ENCODE data around the gene LENG1.

Gene LENG1

DNA sequence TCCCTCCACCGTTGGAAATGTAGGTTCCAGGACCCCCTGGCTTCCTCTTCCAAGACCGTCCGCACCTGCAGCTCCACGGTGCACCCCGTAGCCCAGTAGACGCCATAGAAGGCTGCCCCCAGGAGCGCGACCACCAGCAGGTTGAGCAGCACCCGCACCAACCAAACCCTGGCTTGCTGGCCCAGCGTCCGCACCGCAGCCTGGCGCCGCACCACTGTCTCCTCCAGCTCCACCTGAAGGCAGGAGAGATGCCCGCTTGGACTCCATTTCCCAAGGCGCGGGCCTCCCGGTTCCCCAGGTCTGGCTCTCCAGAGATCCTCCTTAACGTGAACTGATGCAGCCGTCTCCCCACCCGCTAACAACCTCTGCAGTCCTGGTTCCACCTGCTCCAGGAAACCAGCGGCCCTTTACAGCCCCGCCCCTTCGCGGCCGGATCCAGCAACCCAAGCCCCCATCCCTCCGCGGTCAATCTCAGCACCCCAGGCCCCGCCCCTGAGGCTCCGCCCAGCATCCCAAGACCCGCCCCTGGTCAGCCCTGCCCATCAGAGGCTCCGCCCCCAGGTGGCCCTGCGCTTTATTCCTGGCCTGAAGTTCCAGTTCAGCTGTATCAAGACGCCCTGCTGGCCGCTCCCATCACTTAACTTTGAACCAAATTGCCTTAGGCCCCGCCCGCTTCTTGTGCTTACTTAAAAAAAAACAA, 5.0 kb upstream of the LENG1 start:
- ChIA-PET CTCF (no interaction called here), POLR2A (interaction anchor here (0.9 kb wide), 1 partner anchor 28 kb away, joined by 3 read pairs; no protein-coding TSS in a partner anchor)
- peak; percentile 67 for DNase-seq (ENCODE audit: extremely low spot score)
- TF ChIP-seq, protein P1, sequence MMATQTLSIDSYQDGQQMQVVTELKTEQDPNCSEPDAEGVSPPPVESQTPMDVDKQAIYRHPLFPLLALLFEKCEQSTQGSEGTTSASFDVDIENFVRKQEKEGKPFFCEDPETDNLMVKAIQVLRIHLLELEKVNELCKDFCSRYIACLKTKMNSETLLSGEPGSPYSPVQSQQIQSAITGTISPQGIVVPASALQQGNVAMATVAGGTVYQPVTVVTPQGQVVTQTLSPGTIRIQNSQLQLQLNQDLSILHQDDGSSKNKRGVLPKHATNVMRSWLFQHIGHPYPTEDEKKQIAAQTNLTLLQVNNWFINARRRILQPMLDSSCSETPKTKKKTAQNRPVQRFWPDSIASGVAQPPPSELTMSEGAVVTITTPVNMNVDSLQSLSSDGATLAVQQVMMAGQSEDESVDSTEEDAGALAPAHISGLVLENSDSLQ (IDR thresholded peaks at IDR 0.05) = no peak; the same call in none of the 2 replicates
- TF ChIP-seq LEF1 (IDR thresholded peaks at IDR 0.05; ENCODE audit: borderline replicate concordance) (no peak), FOXM1 (IDR thresholded peaks at IDR 0.05; ENCODE audit: borderline replicate concordance) (no peak), HDGF (IDR thresholded peaks at IDR 0.05; ENCODE audit: borderline replicate concordance) (no peak), FOXK2 (IDR thresholded peaks at IDR 0.05) (no peak), BHLHE40 (IDR thresholded peaks at IDR 0.05; ENCODE audit: borderline replicate concordance) (no peak), ZNF384 (IDR thresholded peaks at IDR 0.05) (no peak), SP1 (IDR thresholded peaks at IDR 0.05) (no peak), ELF4 (IDR thresholded peaks at IDR 0.05) (no peak), TARDBP (IDR thresholded peaks at IDR 0.05) (no peak), L3MBTL2 (conservative IDR thresholded peaks at IDR 0.05) (no peak), FOXA1 (IDR thresholded peaks at IDR 0.05) (no peak), ARNT (IDR thresholded peaks at IDR 0.05) (no peak), NFRKB (IDR thresholded peaks at IDR 0.05) (no peak), CTBP1 (IDR thresholded peaks at IDR 0.05; ENCODE audit: borderline replicate concordance) (no peak), SUZ12 (IDR thresholded peaks at IDR 0.05) (no peak)

DNA sequence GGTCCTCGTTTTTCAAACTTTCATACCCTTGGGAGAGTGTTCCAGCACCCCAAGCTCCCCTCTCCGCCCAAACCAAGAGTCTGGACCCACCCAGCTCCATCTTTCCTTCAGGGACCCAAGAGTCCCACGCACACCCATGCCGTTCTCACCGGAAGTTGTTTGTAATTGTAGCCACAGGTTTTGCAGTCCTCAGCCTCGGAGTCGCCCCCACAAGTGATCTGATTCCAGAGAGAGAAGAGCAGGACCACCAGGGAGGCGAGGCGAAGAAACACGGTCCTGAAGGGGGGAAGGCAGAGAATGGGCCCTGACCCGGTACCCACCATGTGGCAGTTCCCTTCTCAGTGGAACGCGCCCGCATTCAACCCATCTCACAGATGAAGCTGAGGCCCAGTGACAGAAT, 3.4 kb upstream of the LENG1 start:
- DNase-seq (ENCODE audit: extremely low spot score) = no peak
- POLR2A ChIA-PET = no interaction called here
- CTCF ChIA-PET = no interaction called here
- TF ChIP-seq LEF1 (IDR thresholded peaks at IDR 0.05; ENCODE audit: borderline replicate concordance) = no peak

DNA sequence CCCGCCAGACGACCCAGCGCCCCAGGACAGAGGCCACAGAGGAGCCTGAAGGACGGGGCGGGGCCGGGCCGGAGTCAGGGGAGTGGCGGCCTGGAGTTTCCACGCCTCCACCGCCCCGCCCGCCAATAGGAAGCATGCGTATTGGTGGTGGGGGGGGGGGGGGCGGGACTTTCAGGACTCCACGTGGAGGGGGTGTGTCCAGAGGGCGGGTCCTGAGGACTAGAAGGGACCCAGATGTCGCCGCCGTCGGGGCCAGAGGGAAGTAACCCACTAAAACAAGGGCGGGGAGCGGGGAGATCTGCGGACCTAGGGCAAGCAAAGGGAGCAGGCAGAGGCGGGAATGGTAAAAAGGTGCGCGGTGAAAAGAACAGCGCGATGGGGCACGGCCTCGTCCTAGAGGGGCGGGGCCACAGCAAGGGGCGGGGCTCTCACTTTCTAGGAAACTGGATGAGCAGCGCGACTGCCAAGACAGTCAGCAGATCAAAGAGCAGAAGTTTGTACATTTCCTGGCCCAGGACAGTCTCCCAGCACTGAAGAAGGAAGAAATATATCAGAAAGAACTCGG, 2.8 kb upstream of the LENG1 start:
- peak; percentile 75 for DNase-seq (ENCODE audit: extremely low spot score)
- ChIA-PET CTCF (no interaction called here), POLR2A (no interaction called here)
- TF ChIP-seq L3MBTL2 (conservative IDR thresholded peaks at IDR 0.05) (no peak), NFRKB (IDR thresholded peaks at IDR 0.05) (no peak), SP1 (IDR thresholded peaks at IDR 0.05) (no peak; the same call in 1 of the 2 replicates), SUZ12 (IDR thresholded peaks at IDR 0.05) (no peak), HDGF (IDR thresholded peaks at IDR 0.05; ENCODE audit: borderline replicate concordance) (no peak), CTBP1 (IDR thresholded peaks at IDR 0.05; ENCODE audit: borderline replicate concordance) (no peak), ZNF384 (IDR thresholded peaks at IDR 0.05) (no peak), FOXM1 (IDR thresholded peaks at IDR 0.05; ENCODE audit: borderline replicate concordance) (no peak), ARNT (IDR thresholded peaks at IDR 0.05) (no peak), FOXK2 (IDR thresholded peaks at IDR 0.05) (no peak)

DNA sequence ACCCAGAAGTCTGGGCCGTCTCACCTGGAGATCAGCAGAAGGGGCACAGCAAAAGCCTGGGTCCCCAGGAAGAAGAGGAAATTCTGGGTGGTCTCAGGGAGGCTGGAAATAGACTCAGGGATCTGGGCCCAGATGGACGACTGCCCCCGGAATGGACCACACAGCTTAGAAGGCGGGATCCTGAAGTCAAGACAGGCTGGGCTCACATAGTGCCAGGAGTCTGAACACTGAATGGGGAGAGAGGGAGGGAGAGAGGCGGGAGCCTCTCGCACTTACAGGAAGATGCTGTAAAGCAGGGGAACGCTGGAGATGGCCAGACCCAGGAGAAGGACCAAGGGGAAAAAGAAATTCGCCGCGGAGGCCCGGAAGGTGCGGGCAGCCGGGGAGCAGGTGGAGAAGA, 1.3 kb upstream of the LENG1 start:
- ChIA-PET CTCF (no interaction called here), POLR2A (interaction anchor here (0.8 to 2.3 kb wide), 5 partner anchors 10 to 49 kb away, joined by 3 to 13 read pairs (median 4); partner anchors contain the start of genes CNOT3 and TSEN34)
- TF ChIP-seq SUZ12 (IDR thresholded peaks at IDR 0.05) = no peak
- TF ChIP-seq L3MBTL2 (conservative IDR thresholded peaks at IDR 0.05) = no peak
- TF ChIP-seq CTBP1 (IDR thresholded peaks at IDR 0.05; ENCODE audit: borderline replicate concordance) = no peak
- TF ChIP-seq TARDBP (IDR thresholded peaks at IDR 0.05) = no peak
- no peak for TF ChIP-seq ARNT (IDR thresholded peaks at IDR 0.05)
- no peak for TF ChIP-seq FOXA1 (IDR thresholded peaks at IDR 0.05)
- TF ChIP-seq ZNF384 (IDR thresholded peaks at IDR 0.05) = no peak
- no peak for TF ChIP-seq ELF4 (IDR thresholded peaks at IDR 0.05)
- TF ChIP-seq, protein P1 (IDR thresholded peaks at IDR 0.05) = no peak
- TF ChIP-seq LEF1 (IDR thresholded peaks at IDR 0.05; ENCODE audit: borderline replicate concordance) = no peak
- TF ChIP-seq FOXM1 (IDR thresholded peaks at IDR 0.05; ENCODE audit: borderline replicate concordance) = no peak
- no peak for TF ChIP-seq HDGF (IDR thresholded peaks at IDR 0.05; ENCODE audit: borderline replicate concordance)
- TF ChIP-seq SP1 (IDR thresholded peaks at IDR 0.05) = no peak
- TF ChIP-seq BHLHE40 (IDR thresholded peaks at IDR 0.05; ENCODE audit: borderline replicate concordance) = no peak
- TF ChIP-seq NFRKB (IDR thresholded peaks at IDR 0.05) = no peak
- TF ChIP-seq FOXK2 (IDR thresholded peaks at IDR 0.05) = no peak
- DNase-seq (ENCODE audit: extremely low spot score) = no peak

DNA sequence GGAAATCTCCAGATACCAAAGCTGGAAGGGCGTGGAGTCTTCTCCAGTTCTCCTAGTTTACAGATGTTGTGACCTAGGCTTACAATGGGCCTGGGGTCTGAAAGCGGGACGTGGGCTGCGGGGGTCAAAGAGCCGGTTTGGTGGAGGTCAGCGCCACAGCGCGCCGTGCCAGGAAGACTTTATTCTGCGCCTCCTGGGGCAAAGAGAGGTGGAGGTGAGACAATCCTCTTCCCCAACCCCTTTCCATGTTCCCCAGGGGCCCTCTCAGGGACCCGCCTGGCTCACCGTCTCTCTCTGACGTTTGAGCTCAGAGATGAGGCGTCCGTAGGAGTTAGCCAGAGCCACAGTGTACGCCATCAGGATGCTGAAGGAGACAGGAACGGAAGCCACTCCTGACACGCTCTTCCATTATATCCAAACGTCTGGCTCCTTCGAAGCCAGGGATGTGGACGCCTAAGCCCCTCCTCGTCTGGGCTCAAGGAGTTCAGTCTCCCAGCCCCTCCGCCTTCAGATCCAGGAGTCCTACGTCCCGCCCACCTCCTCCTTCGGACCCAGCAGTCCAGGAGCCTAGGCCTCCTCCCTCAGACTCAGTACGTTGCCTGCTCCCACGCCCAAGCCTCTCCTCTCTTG, 776 bp upstream of the LENG1 start:
- DNase-seq (ENCODE audit: extremely low spot score) = no peak
- TF ChIP-seq FOXA1 (IDR thresholded peaks at IDR 0.05) = no peak
- TF ChIP-seq NFRKB (IDR thresholded peaks at IDR 0.05) = no peak
- TF ChIP-seq TARDBP (IDR thresholded peaks at IDR 0.05) = no peak
- TF ChIP-seq CTBP1 (IDR thresholded peaks at IDR 0.05; ENCODE audit: borderline replicate concordance) = no peak
- no peak for TF ChIP-seq FOXM1 (IDR thresholded peaks at IDR 0.05; ENCODE audit: borderline replicate concordance)
- TF ChIP-seq L3MBTL2 (conservative IDR thresholded peaks at IDR 0.05) = no peak
- POLR2A ChIA-PET = interaction anchor here (0.5 to 2.3 kb wide), 7 partner anchors 10 to 55 kb away, joined by 3 to 13 read pairs (median 4); partner anchors contain the start of genes CNOT3 and TSEN34
- CTCF ChIA-PET = no interaction called here

DNA sequence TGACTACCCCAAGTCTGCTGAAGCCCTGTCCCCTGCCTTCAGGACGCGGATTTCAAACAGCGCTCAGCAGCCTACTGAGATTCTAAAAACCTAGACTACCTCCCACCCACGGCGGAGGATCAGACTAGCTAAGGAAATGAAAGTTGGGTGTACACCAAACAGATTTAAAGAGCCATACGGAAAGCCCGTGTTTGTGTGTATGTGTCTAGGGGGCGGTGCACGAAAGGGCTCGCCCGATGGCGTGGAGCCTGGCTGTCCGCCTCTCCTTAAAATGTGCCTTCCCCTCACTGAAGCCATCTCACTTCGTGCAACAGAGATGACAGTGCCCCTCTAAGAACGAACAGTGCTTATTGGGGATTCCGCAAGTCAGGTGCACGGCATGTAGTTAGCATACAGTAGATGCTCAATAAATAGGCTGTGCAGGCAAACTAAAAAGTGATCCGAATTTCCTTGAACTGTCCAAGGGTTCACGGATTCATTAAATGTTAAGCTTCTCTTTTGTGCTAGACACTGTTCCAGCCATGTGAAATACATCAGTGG, 639 bp downstream of the LENG1 start:
- ChIA-PET POLR2A (interaction anchor here (0.8 to 2.3 kb wide), 7 partner anchors 8 to 44 kb away, joined by 3 to 13 read pairs (median 4); partner anchors contain the start of genes CNOT3, PRPF31, RPS9 and TFPT), CTCF (no interaction called here)
- no peak for DNase-seq (ENCODE audit: extremely low spot score)
- no peak for TF ChIP-seq L3MBTL2 (conservative IDR thresholded peaks at IDR 0.05)
- no peak for TF ChIP-seq ARNT (IDR thresholded peaks at IDR 0.05)
- no peak for TF ChIP-seq FOXK2 (IDR thresholded peaks at IDR 0.05)
- TF ChIP-seq SUZ12 (IDR thresholded peaks at IDR 0.05) = no peak
- no peak for TF ChIP-seq FOXA1 (IDR thresholded peaks at IDR 0.05)
- TF ChIP-seq FOXM1 (IDR thresholded peaks at IDR 0.05; ENCODE audit: borderline replicate concordance) = no peak
- no peak for TF ChIP-seq HDGF (IDR thresholded peaks at IDR 0.05; ENCODE audit: borderline replicate concordance)
- no peak for TF ChIP-seq TARDBP (IDR thresholded peaks at IDR 0.05)
- no peak for TF ChIP-seq LEF1 (IDR thresholded peaks at IDR 0.05; ENCODE audit: borderline replicate concordance)
- TF ChIP-seq SP1 (IDR thresholded peaks at IDR 0.05) = no peak
- no peak for TF ChIP-seq CTBP1 (IDR thresholded peaks at IDR 0.05; ENCODE audit: borderline replicate concordance)
- TF ChIP-seq, protein P1 (IDR thresholded peaks at IDR 0.05) = no peak
- TF ChIP-seq NFRKB (IDR thresholded peaks at IDR 0.05) = no peak
- no peak for TF ChIP-seq ELF4 (IDR thresholded peaks at IDR 0.05)
- no peak for TF ChIP-seq ZNF384 (IDR thresholded peaks at IDR 0.05)

All from HEK293T (cell line).